Calu3 (cell line): ENCODE data around the gene CMTR1. TPM values are rescaled to one million over a fixed set of nuclear protein-coding genes. Genes with fewer than 3 reads are reported as not detected.

ENCODE experiments used
- BruUV-seq: library from RNA; stranded (reverse); fragments of 400-500 nt; replicated peaks from 2 replicates; lab custom pipeline; 2021; lab: Mats Ljungman, UMichigan
- CTCF ChIA-PET: fragments of 300-600 bp; sonication (Branson Sonifier 250); formaldehyde crosslinking; loops from one replicate; lab custom pipeline; 2022; ENCODE audit warnings: antibody characterized with exemption; lab: Charles Lee
- DNase-seq: peaks from one replicate; pipeline ENCODE4 v3.0.0; 2022
- H3K27ac Mint-ChIP-seq: one replicate; pipeline ENCODE4 v1.8.0; 2022; ENCODE audit warnings: mixed read lengths; ENCODE audit not compliant: unreplicated experiment
- H3K27me3 Mint-ChIP-seq: one replicate; pipeline ENCODE4 v1.8.0; 2022; ENCODE audit warnings: mixed read lengths; ENCODE audit not compliant: unreplicated experiment
- H3K36me3 Mint-ChIP-seq: one replicate; pipeline ENCODE4 v1.8.0; 2022; ENCODE audit warnings: mild to moderate bottlenecking, moderate library complexity, mixed read lengths; ENCODE audit not compliant: insufficient read depth, unreplicated experiment
- H3K4me1 Mint-ChIP-seq: one replicate; pipeline ENCODE4 v1.8.0; 2022; ENCODE audit warnings: mild to moderate bottlenecking, low read depth, mixed read lengths; ENCODE audit not compliant: unreplicated experiment
- H3K4me3 Mint-ChIP-seq: one replicate; pipeline ENCODE4 v1.8.0; 2022; ENCODE audit warnings: mild to moderate bottlenecking, low read depth, moderate library complexity, mixed read lengths; ENCODE audit not compliant: unreplicated experiment
- H3K9me3 Mint-ChIP-seq: one replicate; pipeline ENCODE4 v1.8.0; 2022; ENCODE audit warnings: low read depth, mixed read lengths; ENCODE audit not compliant: unreplicated experiment
- intact Hi-C: fragments of 100-400 bp; cut with micrococcal nuclease; formaldehyde crosslinking; loops from one replicate; pipeline ENCODE4 v1.10.0; 2022; ENCODE audit not compliant: unreplicated experiment
- total RNA-seq: library from RNA; stranded (reverse); gene quantifications from 2 replicates; pipeline ENCODE4 v1.2.3, GENCODE V29; 2022
- TF ChIP-seq, protein P1 (sequence below): fragments of 200-600 bp; IDR thresholded peaks from one replicate; pipeline ENCODE4 v1.8.0; 2022; ENCODE audit warnings: antibody characterized with exemption; ENCODE audit not compliant: unreplicated experiment

Gene CMTR1
- total RNA-seq, 1 experiment from 2014 or later, result 50.3 TPM

DNA sequence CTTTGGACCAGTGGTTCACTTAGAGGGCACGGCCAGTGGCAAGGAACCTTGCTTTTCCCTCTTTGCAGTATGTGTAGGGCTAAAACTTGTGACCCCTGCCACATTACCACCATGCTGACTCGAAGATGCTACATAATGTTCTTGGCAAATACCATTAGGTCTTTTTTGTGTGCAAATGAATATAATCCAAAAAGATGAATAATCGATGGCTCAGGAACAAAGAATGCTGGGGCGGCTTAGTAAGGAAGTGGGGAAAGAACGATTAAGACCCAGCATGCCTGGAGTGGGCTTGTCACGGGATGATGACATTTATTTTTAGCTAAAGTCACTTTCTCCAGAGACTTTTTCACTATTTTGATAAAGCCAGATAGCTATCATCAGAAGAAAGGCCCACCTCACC lies 23.1 kb downstream of the CMTR1 start:
- TF ChIP-seq, protein P1, sequence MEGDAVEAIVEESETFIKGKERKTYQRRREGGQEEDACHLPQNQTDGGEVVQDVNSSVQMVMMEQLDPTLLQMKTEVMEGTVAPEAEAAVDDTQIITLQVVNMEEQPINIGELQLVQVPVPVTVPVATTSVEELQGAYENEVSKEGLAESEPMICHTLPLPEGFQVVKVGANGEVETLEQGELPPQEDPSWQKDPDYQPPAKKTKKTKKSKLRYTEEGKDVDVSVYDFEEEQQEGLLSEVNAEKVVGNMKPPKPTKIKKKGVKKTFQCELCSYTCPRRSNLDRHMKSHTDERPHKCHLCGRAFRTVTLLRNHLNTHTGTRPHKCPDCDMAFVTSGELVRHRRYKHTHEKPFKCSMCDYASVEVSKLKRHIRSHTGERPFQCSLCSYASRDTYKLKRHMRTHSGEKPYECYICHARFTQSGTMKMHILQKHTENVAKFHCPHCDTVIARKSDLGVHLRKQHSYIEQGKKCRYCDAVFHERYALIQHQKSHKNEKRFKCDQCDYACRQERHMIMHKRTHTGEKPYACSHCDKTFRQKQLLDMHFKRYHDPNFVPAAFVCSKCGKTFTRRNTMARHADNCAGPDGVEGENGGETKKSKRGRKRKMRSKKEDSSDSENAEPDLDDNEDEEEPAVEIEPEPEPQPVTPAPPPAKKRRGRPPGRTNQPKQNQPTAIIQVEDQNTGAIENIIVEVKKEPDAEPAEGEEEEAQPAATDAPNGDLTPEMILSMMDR, result no peak
- DNase-seq, result no peak
- Mint-ChIP-seq H3K27me3 (no peaks in the 10 kb centered on the region), H3K4me3 (no peak overlapping the region), H3K4me1 (no peaks in the 10 kb centered on the region), H3K27ac (no peak overlapping the region), H3K9me3 (no peaks in the 10 kb centered on the region), H3K36me3 (peaks cover 25% of the 10 kb centered on the region)
- CTCF ChIA-PET, result no interaction called here
- BruUV-seq, result no TSS peak
- intact Hi-C loops, result no loop called here

DNA sequence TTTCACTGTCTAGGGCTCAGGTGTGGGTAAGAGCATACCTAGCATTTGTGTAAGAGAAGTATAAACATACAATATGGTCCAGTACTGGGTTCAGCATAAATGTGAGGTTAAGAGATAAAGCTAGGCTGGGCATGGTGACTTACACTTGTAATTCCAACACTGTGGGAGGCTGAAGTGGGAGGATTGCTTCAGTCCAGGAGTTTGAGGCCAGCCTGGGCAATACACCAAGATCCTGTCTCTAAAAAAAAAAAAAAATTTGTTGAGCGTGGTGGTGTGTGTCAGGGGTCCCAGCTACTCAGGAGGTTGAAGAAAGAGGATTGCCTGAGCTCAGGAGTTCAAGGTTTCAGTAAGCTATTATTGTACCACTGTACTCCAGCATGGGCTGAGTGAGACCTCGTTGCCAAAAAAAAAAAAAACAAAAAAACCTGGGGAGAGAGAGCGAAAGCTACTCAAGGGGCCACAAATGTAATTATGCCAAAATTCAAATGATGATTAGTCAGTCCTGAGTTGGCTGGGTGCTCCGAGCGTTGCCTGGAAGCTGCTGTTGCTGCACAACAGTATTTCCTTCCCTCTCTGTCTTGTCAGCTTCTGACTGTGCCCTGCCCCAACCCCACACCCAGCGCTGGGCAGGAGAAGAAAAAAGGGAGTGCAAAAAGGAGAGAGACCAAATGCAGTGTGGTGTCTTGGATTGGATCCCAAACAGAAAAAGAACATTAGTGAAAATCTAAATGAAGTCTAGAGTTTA lies 24.0 kb downstream of the CMTR1 start:
- H3K27ac Mint-ChIP-seq, result no peak overlapping the region
- BruUV-seq, result no TSS peak
- intact Hi-C loops, result no loop called here
- peaks cover 17% of the 10 kb centered on the region for H3K36me3 Mint-ChIP-seq
- no peaks in the 10 kb centered on the region for H3K27me3 Mint-ChIP-seq
- TF ChIP-seq, protein P1, result no peak
- DNase-seq, result no peak
- CTCF ChIA-PET, result no interaction called here
- no peaks in the 10 kb centered on the region for H3K4me1 Mint-ChIP-seq
- H3K9me3 Mint-ChIP-seq, result no peaks in the 10 kb centered on the region
- no peak overlapping the region for H3K4me3 Mint-ChIP-seq

DNA sequence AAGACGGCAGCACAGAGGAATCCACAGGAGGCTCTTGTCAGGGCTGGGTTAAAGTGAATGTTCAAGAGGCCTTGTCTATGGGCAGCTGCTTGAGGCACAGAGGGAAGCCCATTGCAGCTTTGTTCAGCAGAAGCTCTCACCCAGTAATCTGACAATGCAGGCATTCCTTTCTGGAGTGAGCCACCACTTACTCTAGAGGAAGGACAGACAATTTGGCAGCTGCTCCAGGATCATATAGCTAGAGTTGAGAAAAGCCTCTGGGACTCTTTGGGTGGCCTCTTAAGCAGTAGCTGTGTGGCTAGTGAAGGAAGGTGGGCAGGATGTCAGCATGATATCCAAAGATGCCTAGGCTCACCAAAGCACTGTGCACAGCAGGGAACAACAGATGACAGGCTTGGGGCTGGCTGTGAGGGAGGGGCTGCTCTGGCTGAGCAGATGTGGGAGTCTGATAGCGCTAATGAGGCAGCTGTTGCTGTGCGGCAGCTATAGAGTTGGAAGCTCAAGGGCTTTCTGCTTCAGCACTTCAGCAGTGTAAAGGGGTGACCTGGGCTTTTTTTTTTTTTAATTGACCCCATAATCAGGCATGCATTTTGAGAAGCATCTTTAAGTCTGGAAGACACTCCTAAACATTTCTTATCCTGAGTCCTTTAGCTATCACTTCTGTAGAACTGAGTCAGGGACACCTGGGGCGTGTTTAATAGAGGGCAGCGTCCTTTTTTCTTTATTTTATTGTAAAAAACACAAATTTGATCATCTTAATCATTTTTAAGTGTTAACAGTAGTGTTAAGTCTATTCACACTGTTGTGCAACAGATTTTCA lies 27.2 kb downstream of the CMTR1 start:
- TF ChIP-seq, protein P1, result no peak
- DNase-seq, result no peak
- no TSS peak for BruUV-seq
- Mint-ChIP-seq H3K36me3 (peaks cover 8% of the 10 kb centered on the region), H3K27ac (no peak overlapping the region), H3K27me3 (no peaks in the 10 kb centered on the region), H3K4me3 (no peak overlapping the region), H3K9me3 (no peaks in the 10 kb centered on the region), H3K4me1 (no peaks in the 10 kb centered on the region)
- CTCF ChIA-PET, result no interaction called here
- intact Hi-C loops, result no loop called here

DNA sequence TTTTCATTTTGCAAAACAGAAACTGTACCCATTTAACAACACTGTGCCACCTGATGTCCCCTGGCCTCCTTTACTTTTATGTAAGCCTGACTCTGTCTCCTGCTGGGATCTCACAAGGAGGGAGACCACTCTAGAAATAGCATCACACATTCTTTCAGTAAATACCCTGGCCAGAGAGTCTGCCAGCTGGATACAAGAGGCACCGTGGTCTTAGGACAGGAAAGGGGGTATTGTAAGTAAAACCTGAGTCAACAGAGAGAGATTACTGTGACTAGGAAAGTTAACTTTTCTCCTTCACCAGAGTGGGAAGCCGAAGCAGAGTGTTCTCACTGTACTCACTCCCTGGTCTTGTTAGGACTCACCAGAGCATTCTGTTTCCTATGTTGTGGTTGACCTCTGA lies 27.8 kb downstream of the CMTR1 start:
- DNase-seq, result no peak
- H3K36me3 Mint-ChIP-seq, result peaks cover 13% of the 10 kb centered on the region
- BruUV-seq, result no TSS peak
- no peak overlapping the region for H3K4me3 Mint-ChIP-seq
- H3K27ac Mint-ChIP-seq, result no peak overlapping the region
- TF ChIP-seq, protein P1, result no peak
- CTCF ChIA-PET, result no interaction called here
- no peaks in the 10 kb centered on the region for H3K4me1 Mint-ChIP-seq
- H3K9me3 Mint-ChIP-seq, result no peaks in the 10 kb centered on the region
- intact Hi-C loops, result no loop called here
- no peaks in the 10 kb centered on the region for H3K27me3 Mint-ChIP-seq
